ENCODE results near the gene MTHFSD. TPM values are rescaled to one million over a fixed set of nuclear protein-coding genes. Genes with fewer than 3 reads are reported as not detected.

Gene MTHFSD
- total and polyA plus RNA-seq, 2 of the 8 experiments (the other 6 are each of a cell fraction or from before 2014, with no cell fraction given) = 7.1 to 9.8 TPM

DNA sequence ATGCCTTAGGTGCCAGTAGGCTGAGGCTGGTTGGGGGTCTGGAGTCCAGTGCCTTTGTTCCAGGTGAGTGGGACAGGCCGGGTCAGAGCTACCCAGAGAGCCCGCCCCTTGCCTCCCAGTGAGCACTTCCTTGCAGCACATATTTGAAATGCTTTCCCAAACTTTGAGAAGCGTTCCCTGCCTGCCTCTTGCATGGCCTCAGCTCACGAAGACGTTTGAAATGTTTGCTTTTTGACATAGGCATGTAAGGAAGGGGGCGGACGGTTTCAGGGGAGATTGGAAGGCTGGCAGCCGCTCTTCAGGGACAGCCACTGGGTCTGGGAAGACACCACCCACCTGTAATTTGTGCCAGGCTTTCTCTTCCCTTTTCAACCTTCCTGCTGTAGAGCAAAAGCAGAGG, 18.2 kb upstream of the MTHFSD start (continued):
- TF ChIP-seq CHD7 (IDR thresholded peaks at IDR 0.05; ENCODE audit: insufficient replicate concordance, low read length) (no peak), JUND (IDR thresholded peaks at IDR 0.05; ENCODE audit: low read length) (no peak), TAF1 (IDR thresholded peaks at IDR 0.05; ENCODE audit: low read depth, low read length) (no peak), CREB1 (IDR thresholded peaks at IDR 0.05) (no peak), BCL11A (IDR thresholded peaks at IDR 0.05; ENCODE audit: low read depth in 2 of 2, low read length in 2 of 2) (no peak), CHD2 (IDR thresholded peaks at IDR 0.05; ENCODE audit: low read length) (no peak), SIN3A (conservative IDR thresholded peaks at IDR 0.05 in 1 of 2, IDR thresholded peaks at IDR 0.05 in 1 of 2; ENCODE audit: low read depth in 1 of 2, low read length in 2 of 2) (no peak), KDM5A (IDR thresholded peaks at IDR 0.05; ENCODE audit: low read length) (no peak), SP2 (IDR thresholded peaks at IDR 0.05; ENCODE audit: low read length) (no peak), RNF2 (IDR thresholded peaks at IDR 0.05; ENCODE audit: borderline replicate concordance, low read depth, low read length, missing control alignments, poor library complexity, severe bottlenecking) (peak; percentile 42), RAD21 (IDR thresholded peaks at IDR 0.05 in 1 of 2, conservative IDR thresholded peaks at IDR 0.05 in 1 of 2; ENCODE audit: low read depth in 2 of 2, low read length in 2 of 2) (no peak)

Data from H1 (cell line).